Adrenal gland (tissue), 12 donors: Measurements from ENCODE around the gene SHANK3. TPM values are rescaled to one million over a fixed set of nuclear protein-coding genes. Genes with fewer than 3 reads are reported as not detected.

Experiments
- DNase-seq, 7 donors: peaks; one replicate each; pipeline ENCODE4 v3.0.0-alpha.2; 2019 to 2020
- H3K27ac ChIP-seq, 5 donors: fragments of 200-600 bp; sonication (generic) in 4 of 5; 1 replicate in 3 of 5; 2 replicates in 2 of 5; pipeline versions ENCODE4 v1.5.1 to v1.8.0; 2016 to 2020; ENCODE audit warnings: mild to moderate bottlenecking in 1 of 5
- H3K27me3 ChIP-seq: fragments of 200-600 bp; 2 replicates; pipeline ENCODE4 v1.8.0; 2021
- H3K36me3 ChIP-seq, 2 donors: fragments of 200-600 bp; replicated peaks in 1 of 2; 1 replicate in 1 of 2; 2 replicates in 1 of 2; pipeline versions ENCODE4 v1.5.1 to v1.8.0; 2018 to 2022
- H3K4me1 ChIP-seq, 2 donors: fragments of 200-600 bp; replicated peaks in 1 of 2; 1 replicate in 1 of 2; 2 replicates in 1 of 2; pipeline versions ENCODE4 v1.5.1 to v1.8.0; 2018 to 2021
- H3K4me3 ChIP-seq, 4 donors: fragments of 200-600 bp; sonication (generic) in 3 of 4; one replicate each; pipeline ENCODE4 v1.5.1; 2016 to 2018
- H3K9me3 ChIP-seq, 3 donors: fragments of 200-600 bp; sonication (generic) in 1 of 3; replicated peaks in 1 of 3; 1 replicate in 2 of 3; 2 replicates in 1 of 3; pipeline versions ENCODE4 v1.5.1 to v1.8.0; 2016 to 2021
- POLR2A ChIP-seq, 2 donors: fragments of 450-650 bp; IDR thresholded peaks; one replicate each; pipeline ENCODE4 v1.6.1; 2017; ENCODE audit warnings: antibody characterized with exemption in 2 of 2, mild to moderate bottlenecking in 2 of 2, moderate library complexity in 1 of 2
- WGBS, 4 donors: extraction: QIAGEN DNeasy Blood & Tissue Kit in 2 of 4; methylation state at CpG; one replicate each; pipeline versions ENCODE4 v1.1.5 to v1.1.7; 2013 to 2017; 5-methylcytosine and 5-hydroxymethylcytosine counted together
- intact Hi-C, 2 donors: fragments of 100-400 bp; cut with DNase I; formaldehyde crosslinking; loops; one replicate each; pipeline versions ENCODE4 v1.14.1 to v1.15.0; 2022 to 2023
- polyA plus RNA-seq, 3 donors: library from polyadenylated mRNA; stranded (reverse); fragments of 200-250 nt in 2 of 3; fragments of 350-450 nt in 1 of 3; fragmentation: Illumina TruSeq in 1 of 3; extraction: RNeasy Lipid Tissue Mini Kit (QIAGEN cat#74804) in 1 of 3; gene quantifications; one replicate each; pipeline ENCODE4 v1.2.3, GENCODE V29; 2013 to 2014
- total RNA-seq, 9 donors: library from RNA; depleted of rRNA in 4 of 9; stranded (reverse); fragments of >200 nt in 4 of 9; fragments of 120-200 nt in 1 of 9; fragmentation: NEBNext Ultra II Directional in 1 of 9; extraction: Animal tissue kit (Norgen Biotek cat#: 25700) in 1 of 9; gene quantifications; one replicate each; pipeline versions ENCODE4 v1.1.0 to v1.2.4, GENCODE V29; 2013 to 2023
- TF ChIP-seq, protein P1 (sequence below), 6 experiments: fragments of 450-650 bp in 4 of 6; fragments of 200-600 bp in 2 of 6; sonication (generic) in 1 of 6; IDR thresholded peaks; 1 replicate in 5 of 6; 2 replicates in 1 of 6; pipeline versions ENCODE4 v1.5.1 to v1.8.0; 2016 to 2021; ENCODE audit warnings: antibody characterized with exemption in 6 of 6, mild to moderate bottlenecking in 2 of 6, moderate library complexity in 1 of 6
- donor health status: healthy with polysubstance abuse.
- donor health status: Bipolar disorder and iron deficiency.
- donor health status: DM: yes; HTN: yes; CAD: no.
- donor health status: DM: no; HTN: no; CAD: no.
- donor health status: DM: no; HTN: no; CAD: no.
- donor health status: DM: yes; HTN: yes; CAD: no.

SHANK3 gene
- total and polyA plus RNA-seq, 12 donors, result 0.88 to 44.0 (median 9.8) TPM

DNA sequence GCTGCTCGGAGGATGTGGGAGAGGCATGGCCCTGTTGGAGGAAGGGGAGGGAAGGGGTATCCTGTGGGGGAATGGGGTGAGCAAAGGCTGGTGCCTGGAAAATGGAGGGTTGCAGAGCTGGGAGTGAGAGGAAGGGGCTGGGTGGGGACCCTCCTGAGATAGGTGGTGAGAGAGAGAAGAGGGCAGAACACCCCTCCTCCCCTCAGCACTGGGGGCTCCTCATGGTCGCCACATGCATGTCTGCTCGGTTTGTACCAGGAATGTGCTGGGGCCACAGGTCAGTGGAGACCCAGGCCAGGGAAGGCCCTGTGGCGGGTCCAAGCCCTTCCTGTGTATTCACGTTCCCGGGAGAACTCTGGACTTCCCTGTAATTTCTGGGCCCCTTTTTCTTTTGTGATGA lies 37.6 kb downstream of the SHANK3 start:
- no peak for DNase-seq
- Histone ChIP-seq H3K36me3 (no peaks in the 10 kb centered on the region), H3K4me1 (no peaks in the 10 kb centered on the region), H3K27me3 (no peaks in the 10 kb centered on the region), H3K9me3 (no peaks in the 10 kb centered on the region), H3K27ac (no peak overlapping the region), H3K4me3 (no peak overlapping the region)
- whole genome bisulfite sequencing, 4 donors, result 72 to 89% (median 80%) methylated on average over 3 to 6 of the region's 6 CpGs
- intact Hi-C loops, result no loop called here
- no peak for TF ChIP-seq POLR2A (IDR thresholded peaks at IDR 0.05)
- TF ChIP-seq, protein P1, sequence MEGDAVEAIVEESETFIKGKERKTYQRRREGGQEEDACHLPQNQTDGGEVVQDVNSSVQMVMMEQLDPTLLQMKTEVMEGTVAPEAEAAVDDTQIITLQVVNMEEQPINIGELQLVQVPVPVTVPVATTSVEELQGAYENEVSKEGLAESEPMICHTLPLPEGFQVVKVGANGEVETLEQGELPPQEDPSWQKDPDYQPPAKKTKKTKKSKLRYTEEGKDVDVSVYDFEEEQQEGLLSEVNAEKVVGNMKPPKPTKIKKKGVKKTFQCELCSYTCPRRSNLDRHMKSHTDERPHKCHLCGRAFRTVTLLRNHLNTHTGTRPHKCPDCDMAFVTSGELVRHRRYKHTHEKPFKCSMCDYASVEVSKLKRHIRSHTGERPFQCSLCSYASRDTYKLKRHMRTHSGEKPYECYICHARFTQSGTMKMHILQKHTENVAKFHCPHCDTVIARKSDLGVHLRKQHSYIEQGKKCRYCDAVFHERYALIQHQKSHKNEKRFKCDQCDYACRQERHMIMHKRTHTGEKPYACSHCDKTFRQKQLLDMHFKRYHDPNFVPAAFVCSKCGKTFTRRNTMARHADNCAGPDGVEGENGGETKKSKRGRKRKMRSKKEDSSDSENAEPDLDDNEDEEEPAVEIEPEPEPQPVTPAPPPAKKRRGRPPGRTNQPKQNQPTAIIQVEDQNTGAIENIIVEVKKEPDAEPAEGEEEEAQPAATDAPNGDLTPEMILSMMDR (IDR thresholded peaks at IDR 0.05), result no peak

- H3K27ac ChIP-seq, result no peak overlapping the region
- H3K4me3 ChIP-seq, result no peak overlapping the region
- intact Hi-C loops, result no loop called here
- 85 to 96% (median 89%) methylated on average over 38 of the region's 38 CpGs for WGBS, 4 donors
- no peaks in the 10 kb centered on the region for H3K9me3 ChIP-seq
- TF ChIP-seq, protein P1 (IDR thresholded peaks at IDR 0.05), result no peak
- TF ChIP-seq POLR2A (IDR thresholded peaks at IDR 0.05), result no peak
- H3K4me1 ChIP-seq, result no peaks in the 10 kb centered on the region
- H3K36me3 ChIP-seq, result no peaks in the 10 kb centered on the region
- DNase-seq, result no peak
- no peaks in the 10 kb centered on the region for H3K27me3 ChIP-seq
Observed at GRCh38 chr22:50710886-50711285, 38.3 kb downstream of the SHANK3 start.

GRCh38 chr22:50711446-50712340 lies 39.1 kb downstream of the SHANK3 start:
- DNase-seq, result no peak
- H3K27me3 ChIP-seq, result no peaks in the 10 kb centered on the region
- no peaks in the 10 kb centered on the region for H3K36me3 ChIP-seq
- no peak overlapping the region for H3K4me3 ChIP-seq
- H3K4me1 ChIP-seq, result no peaks in the 10 kb centered on the region
- no peak for TF ChIP-seq POLR2A (IDR thresholded peaks at IDR 0.05)
- TF ChIP-seq, protein P1 (IDR thresholded peaks at IDR 0.05), result no peak
- no peaks in the 10 kb centered on the region for H3K9me3 ChIP-seq
- 72 to 80% (median 77%) methylated on average over 6 to 16 of the region's 16 CpGs for WGBS, 4 donors
- H3K27ac ChIP-seq, result no peak overlapping the region
- intact Hi-C loops, result no loop called here

DNA sequence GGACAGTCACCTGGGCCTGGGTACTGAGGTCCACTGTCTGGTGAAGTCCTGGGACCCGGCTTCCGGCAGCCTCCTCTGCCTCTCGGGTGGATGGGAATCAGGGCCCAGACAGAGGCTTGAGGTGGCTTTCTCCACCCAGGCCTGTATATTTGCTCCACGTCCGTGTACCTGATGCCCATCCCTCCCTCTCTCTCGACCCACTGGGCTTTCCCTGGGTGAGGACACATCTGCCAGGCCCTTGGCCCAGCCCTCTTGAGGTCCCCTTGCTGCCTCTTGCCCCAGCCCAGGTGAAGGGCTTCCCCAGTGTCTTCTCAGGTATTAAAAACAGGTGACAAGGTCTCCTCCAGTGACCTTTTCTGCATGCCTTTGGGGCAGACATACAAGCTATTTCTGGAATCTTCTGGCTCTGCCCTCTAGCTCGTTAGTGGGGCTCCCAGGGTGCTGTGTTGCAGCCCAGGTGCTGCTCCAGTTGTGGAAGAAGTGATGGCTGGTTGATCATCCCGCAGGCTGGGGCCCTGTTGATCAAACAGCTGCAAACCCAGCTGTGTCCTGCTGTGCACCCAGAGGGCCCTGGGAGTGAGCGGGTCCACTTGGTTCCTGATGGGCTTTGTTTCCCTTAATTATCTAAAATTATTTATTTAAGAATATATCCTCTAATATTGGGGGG lies 39.9 kb downstream of the SHANK3 start:
- intact Hi-C loops, result no loop called here
- H3K36me3 ChIP-seq, result no peaks in the 10 kb centered on the region
- H3K4me3 ChIP-seq, result no peak overlapping the region
- H3K27ac ChIP-seq, result no peak overlapping the region
- DNase-seq, result no peak
- whole genome bisulfite sequencing, 4 donors, result 57 to 76% (median 71%) methylated on average over 2 to 9 of the region's 9 CpGs
- no peaks in the 10 kb centered on the region for H3K4me1 ChIP-seq
- no peaks in the 10 kb centered on the region for H3K9me3 ChIP-seq
- H3K27me3 ChIP-seq, result no peaks in the 10 kb centered on the region
- TF ChIP-seq POLR2A (IDR thresholded peaks at IDR 0.05), result no peak
- TF ChIP-seq, protein P1 (IDR thresholded peaks at IDR 0.05), result no peak
